HepG2 (cell line): ENCODE data around the gene FFAR1. TPM values are rescaled to one million over a fixed set of nuclear protein-coding genes. Genes with fewer than 3 reads are reported as not detected.

Experiments
- ATAC-seq: fragments of 200-7000 bp; cut with Tn5 transposase; 3 replicates; pipeline ENCODE4 v1.9.1; 2020; ENCODE audit warnings: mild to moderate bottlenecking, moderate library complexity
- BruUV-seq: library from RNA; stranded (reverse); fragments of 400-500 nt; replicated peaks from 2 replicates; lab custom pipeline; 2021; lab: Mats Ljungman, UMichigan
- CTCF ChIA-PET: fragments of 300-600 bp; formaldehyde crosslinking; extraction: SDS; loops from one replicate; lab custom pipeline; 2021; ENCODE audit warnings: low total read pairs, inconsistent platforms, low intra/inter-chr PET ratio; lab: Yijun Ruan, JAX
- POLR2A ChIA-PET: fragments of 350-600 bp; sonication (Branson Sonifier 250); formaldehyde crosslinking; loops from one replicate; lab custom pipeline; 2020; ENCODE audit warnings: antibody characterized with exemption, inconsistent platforms; lab: Yijun Ruan, JAX
- DNase-seq: peaks from one replicate; pipeline ENCODE4 v3.0.0-alpha.2; 2015; ENCODE audit warnings: low spot score
- FAIRE-seq: peaks from 3 replicates; lab custom pipeline; 2011; peaks lifted over from hg19 to GRCh38; lab: Jason Lieb, UNC
- H2AFZ ChIP-seq: one replicate; pipeline ENCODE4 v1.6.1; 2011; ENCODE audit warnings: low read length, inconsistent platforms
- H3K27ac ChIP-seq: fragments of 300-600 bp; 3 replicates; pipeline ENCODE4 v1.8.0; 2011; ENCODE audit warnings: mixed run types, mild to moderate bottlenecking, mixed read lengths, low read length, inconsistent platforms; ENCODE audit not compliant: insufficient read depth; ENCODE audit errors: extremely low read length
- H3K27me3 ChIP-seq, 2 experiments: fragments of 200-600 bp in 1 of 2; 2 replicates in 1 of 2; 3 replicates in 1 of 2; pipeline versions ENCODE4 v1.6.0 to v1.8.0; 2011; ENCODE audit warnings: low read length in 2 of 2, mild to moderate bottlenecking in 2 of 2, moderate library complexity in 2 of 2, inconsistent platforms in 1 of 2; ENCODE audit not compliant: insufficient read depth in 2 of 2, control insufficient read depth in 1 of 2
- H3K36me3 ChIP-seq, 2 experiments: fragments of 200-600 bp in 1 of 2; replicated peaks in 1 of 2; 2 replicates in 1 of 2; 3 replicates in 1 of 2; pipeline versions ENCODE4 v1.5.1 to v1.8.0; 2011; ENCODE audit warnings: low read length in 2 of 2, inconsistent platforms in 1 of 2; ENCODE audit not compliant: insufficient read depth in 2 of 2, control insufficient read depth in 1 of 2
- H3K4me1 ChIP-seq: 2 replicates; pipeline ENCODE4 v1.5.1; 2012; ENCODE audit warnings: low read length, inconsistent platforms; ENCODE audit not compliant: insufficient read depth
- H3K4me2 ChIP-seq: 2 replicates; pipeline ENCODE4 v1.6.0; 2011; ENCODE audit warnings: low read depth, low read length, inconsistent platforms
- H3K4me3 ChIP-seq, 3 experiments: fragments of 200-600 bp in 1 of 3; sonication (generic), shearing (Covaris generic) in 1 of 3; replicated peaks in 1 of 3; 2 replicates each; pipeline ENCODE4 v1.5.1; 2011 to 2016; ENCODE audit warnings: low read length in 3 of 3, inconsistent platforms in 2 of 3, low read depth in 2 of 3, mild to moderate bottlenecking in 2 of 3, control low read depth in 1 of 3, mixed read lengths in 1 of 3; ENCODE audit not compliant: insufficient read depth in 1 of 3
- H3K79me2 ChIP-seq: one replicate; pipeline ENCODE4 v1.6.1; 2011; ENCODE audit warnings: low read length, inconsistent platforms; ENCODE audit not compliant: insufficient read depth
- H3K9ac ChIP-seq: 2 replicates; pipeline ENCODE4 v1.6.0; 2011; ENCODE audit warnings: mild to moderate bottlenecking, low read depth, low read length, inconsistent platforms; ENCODE audit not compliant: insufficient read depth
- H3K9me3 ChIP-seq: 2 replicates; pipeline ENCODE4 v1.5.1; 2012; ENCODE audit warnings: mild to moderate bottlenecking, low read length
- H4K20me1 ChIP-seq: 2 replicates; pipeline ENCODE4 v1.6.0; 2011; ENCODE audit warnings: inconsistent platforms, mild to moderate bottlenecking, low read length, moderate library complexity; ENCODE audit not compliant: insufficient read depth
- BCLAF1 ChIP-seq: fragments of 450-650 bp; IDR thresholded peaks from 2 replicates; pipeline ENCODE4 v1.6.1; 2017; ENCODE audit warnings: mild to moderate bottlenecking
- CHD4 ChIP-seq: fragments of 200-600 bp; sonication (generic); IDR thresholded peaks from 2 replicates; pipeline ENCODE4 v1.7.0; 2017; ENCODE audit warnings: mild to moderate bottlenecking, low read length, borderline replicate concordance
- HDAC2 ChIP-seq: sonication (generic); formaldehyde crosslinking; IDR thresholded peaks from 2 replicates; pipeline ENCODE4 v1.4.0; 2020; ENCODE audit warnings: missing genetic modification reagents
- KDM5A ChIP-seq: fragments of 200-600 bp; sonication (generic); IDR thresholded peaks from 2 replicates; pipeline ENCODE4 v1.7.0; 2018; ENCODE audit warnings: antibody characterized with exemption, mild to moderate bottlenecking, low read length, borderline replicate concordance
- MTA1 ChIP-seq: sonication (generic); formaldehyde crosslinking; IDR thresholded peaks from 2 replicates; pipeline ENCODE4 v1.4.0; 2020; ENCODE audit warnings: missing genetic modification reagents, mild to moderate bottlenecking, borderline replicate concordance
- NR2F2 ChIP-seq: IDR thresholded peaks from 2 replicates; pipeline ENCODE4 v1.6.1; 2012; ENCODE audit warnings: low read depth, inconsistent platforms, borderline replicate concordance
- ZFP37 ChIP-seq: sonication (generic); formaldehyde crosslinking; IDR thresholded peaks from 2 replicates; pipeline ENCODE4 v1.4.0; 2020; ENCODE audit warnings: missing genetic modification reagents, borderline replicate concordance
- ZNF562 ChIP-seq: sonication (generic); formaldehyde crosslinking; IDR thresholded peaks from 2 replicates; pipeline ENCODE4 v1.8.0; 2022; ENCODE audit warnings: missing genetic modification reagents, borderline replicate concordance
- ZNF710 ChIP-seq: sonication (generic); formaldehyde crosslinking; IDR thresholded peaks from 2 replicates; pipeline ENCODE4 v1.5.0; 2020; ENCODE audit warnings: mild to moderate bottlenecking, missing genetic modification reagents, borderline replicate concordance
- WGBS: methylation state at CpG from one replicate; pipeline ENCODE4 v1.1.6; 2017; ENCODE audit warnings: low lambda C conversion rate; 5-methylcytosine and 5-hydroxymethylcytosine counted together
- in situ Hi-C: cut with HindIII; loops from 2 replicates; pipeline ENCODE4 v1.10.0; 2017; ENCODE audit warnings: low pct_unique_long_range_greater_than_20kb; ENCODE audit not compliant: extremely low pct_ligation_motif_present
- intact Hi-C: fragments of 100-400 bp; cut with micrococcal nuclease; formaldehyde crosslinking; loops from one replicate; pipeline ENCODE4 v1.10.0; 2022; ENCODE audit not compliant: unreplicated experiment
- polyA plus RNA-seq, 8 experiments: library from polyadenylated mRNA; depleted of rRNA in 3 of 8; stranded (reverse) in 7 of 8; unstranded in 1 of 8; fragments of >200 nt; fragmentation: Illumina TruSeq in 4 of 8; extraction: Trizol in 4 of 8; gene quantifications; 2 replicates each; pipeline versions ENCODE4 v1.2.1 to v1.2.3, GENCODE V29; 2011 to 2016; ENCODE audit warnings: low read depth in 4 of 8, missing spikeins in 1 of 8, mixed read lengths in 1 of 8; ENCODE audit not compliant: insufficient read depth in 1 of 8
- total RNA-seq, 5 experiments: library from RNA; depleted of rRNA; stranded (reverse); fragments of >200 nt; fragmentation: Illumina TruSeq; extraction: Trizol; gene quantifications; 2 replicates each; pipeline ENCODE4 v1.2.3, GENCODE V29; 2016; ENCODE audit warnings: low read depth in 1 of 5
- TF ChIP-seq, protein P1 (sequence below): IDR thresholded peaks from 2 replicates; pipeline ENCODE4 v1.6.1; 2016; ENCODE audit warnings: missing compliant biosample characterization, missing genetic modification reagents, borderline replicate concordance

Gene FFAR1
- total and polyA plus RNA-seq, 2 of the 13 experiments (the other 11 are each of a cell fraction or from before 2014, with no cell fraction given) = not detected

DNA sequence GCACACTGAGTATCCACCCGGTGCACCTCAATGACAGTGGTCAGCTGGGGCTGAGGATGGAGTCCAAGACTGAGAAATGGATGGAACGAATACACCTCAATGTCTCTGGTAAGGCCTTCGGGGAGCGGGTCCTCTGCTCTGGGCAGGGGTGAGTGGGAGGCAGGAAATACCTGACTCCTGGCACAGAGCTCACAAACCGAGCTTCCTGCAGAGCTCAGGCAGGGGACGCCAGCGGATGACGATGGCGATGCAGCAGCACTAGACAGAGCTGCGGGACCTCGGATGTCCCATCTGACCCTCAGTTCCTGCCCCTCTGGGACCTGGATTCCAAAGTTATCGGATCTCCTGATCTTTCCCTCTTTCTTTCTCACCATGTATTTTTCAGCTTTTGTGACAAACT, 14.9 kb upstream of the FFAR1 start:
- TF ChIP-seq HDAC2 (CRISPR knock-in tag) (no peak), ZNF710 (no peak), ZNF562 (CRISPR knock-in tag) (no peak)

DNA sequence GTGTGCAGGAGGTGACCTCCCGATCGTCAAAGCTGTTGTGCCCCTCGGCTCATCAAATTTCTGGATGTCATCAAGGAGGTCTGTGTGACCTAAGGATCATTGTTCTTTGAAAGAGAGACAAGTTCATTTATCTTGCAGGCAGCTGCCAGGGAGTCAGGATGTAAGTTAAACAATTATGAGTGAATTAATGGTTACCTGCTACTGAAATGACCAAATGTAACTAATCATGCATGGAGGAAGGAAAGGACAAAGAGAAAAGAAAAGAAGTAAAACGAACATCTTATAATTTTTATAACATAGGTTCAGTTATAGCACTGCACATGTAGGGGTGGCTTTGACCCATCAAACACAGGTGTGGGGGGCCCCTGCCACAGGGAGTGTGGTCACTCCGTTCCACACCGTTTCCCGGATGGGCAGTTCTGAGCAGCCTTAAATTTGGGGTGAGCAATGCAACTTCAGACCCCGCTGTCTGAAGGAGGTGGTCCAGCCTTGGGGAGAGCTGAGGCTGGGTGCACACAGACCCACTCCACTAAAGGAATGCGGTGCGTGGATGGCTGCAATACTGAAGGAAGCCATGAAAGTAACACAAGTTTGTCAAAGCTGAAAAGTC, 13.5 kb upstream of the FFAR1 start:
- Histone ChIP-seq H3K36me3 (no peaks in the 10 kb centered on the region), H3K27me3 (no peaks in the 10 kb centered on the region), H3K27ac (no peak overlapping the region), H3K9ac (no peak overlapping the region), H3K9me3 (no peaks in the 10 kb centered on the region), H4K20me1 (no peaks in the 10 kb centered on the region), H3K4me1 (peaks cover 17% of the 10 kb centered on the region), H2AFZ (no peak overlapping the region), H3K79me2 (no peaks in the 10 kb centered on the region), H3K4me3 (no peak overlapping the region), H3K4me2 (no peak overlapping the region)
- FAIRE-seq (no peak), DNase-seq (no peak), ATAC-seq (no peak)
- WGBS = 85% methylated on average over 9 of the region's 10 CpGs
- POLR2A ChIA-PET = no interaction called here
- CTCF ChIA-PET = no interaction called here
- BruUV-seq = no TSS peak
- in situ Hi-C loops (no loop called here), intact Hi-C loops (no loop called here)
- TF ChIP-seq BCLAF1 (no peak), NR2F2 (no peak), MTA1 (CRISPR knock-in tag) (no peak), ZFP37 (CRISPR knock-in tag) (no peak), CHD4 (no peak), KDM5A (no peak)
- TF ChIP-seq, protein P1, sequence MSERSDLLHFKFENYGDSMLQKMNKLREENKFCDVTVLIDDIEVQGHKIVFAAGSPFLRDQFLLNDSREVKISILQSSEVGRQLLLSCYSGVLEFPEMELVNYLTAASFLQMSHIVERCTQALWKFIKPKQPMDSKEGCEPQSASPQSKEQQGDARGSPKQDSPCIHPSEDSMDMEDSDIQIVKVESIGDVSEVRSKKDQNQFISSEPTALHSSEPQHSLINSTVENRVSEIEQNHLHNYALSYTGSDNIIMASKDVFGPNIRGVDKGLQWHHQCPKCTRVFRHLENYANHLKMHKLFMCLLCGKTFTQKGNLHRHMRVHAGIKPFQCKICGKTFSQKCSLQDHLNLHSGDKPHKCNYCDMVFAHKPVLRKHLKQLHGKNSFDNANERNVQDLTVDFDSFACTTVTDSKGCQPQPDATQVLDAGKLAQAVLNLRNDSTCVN (CRISPR knock-in tag) = no peak

More for the DNA sequence above, 14.9 kb upstream of the FFAR1 start:
- Histone ChIP-seq H3K4me1 (peaks cover 10% of the 10 kb centered on the region), H4K20me1 (no peaks in the 10 kb centered on the region), H3K79me2 (no peaks in the 10 kb centered on the region), H3K27ac (no peak overlapping the region), H2AFZ (no peak overlapping the region), H3K9ac (no peak overlapping the region), H3K4me2 (no peak overlapping the region), H3K9me3 (no peaks in the 10 kb centered on the region), H3K4me3 (no peak overlapping the region), H3K36me3 (no peaks in the 10 kb centered on the region), H3K27me3 (no peaks in the 10 kb centered on the region)
- WGBS = 88% methylated on average over 12 of the region's 12 CpGs
- DNase-seq (no peak), FAIRE-seq (no peak), ATAC-seq (no peak)
- intact Hi-C loops (no loop called here), in situ Hi-C loops (no loop called here)
- ChIA-PET POLR2A (no interaction called here), CTCF (no interaction called here)
- no TSS peak for BruUV-seq
